Muscle of leg (tissue), 11 donors: ENCODE measurements around the gene CLEC7A. TPM values are rescaled to one million over a fixed set of nuclear protein-coding genes. Genes with fewer than 3 reads are reported as not detected.

Experiments
- DNase-seq: peaks from one replicate; pipeline ENCODE4 v3.0.0; 2013
- H3K27ac ChIP-seq: one replicate; pipeline ENCODE4 v1.5.1; 2013; ENCODE audit warnings: mild to moderate bottlenecking, low read length, control low read depth
- H3K27me3 ChIP-seq: one replicate; pipeline ENCODE4 v1.6.1; 2013; ENCODE audit warnings: low read length; ENCODE audit not compliant: control insufficient read depth, insufficient read depth
- H3K36me3 ChIP-seq: one replicate; pipeline ENCODE4 v1.6.1; 2013; ENCODE audit warnings: low read length; ENCODE audit not compliant: control insufficient read depth, insufficient read depth
- H3K4me1 ChIP-seq: one replicate; pipeline ENCODE4 v1.6.1; 2013; ENCODE audit warnings: low read length; ENCODE audit not compliant: control insufficient read depth, insufficient read depth
- H3K4me3 ChIP-seq: one replicate; pipeline ENCODE4 v1.5.1; 2013; ENCODE audit warnings: low read length, control low read depth
- H3K9me3 ChIP-seq: replicated peaks from 2 replicates; pipeline ENCODE4 v1.6.1; 2013; ENCODE audit warnings: low read depth, low read length; ENCODE audit not compliant: control insufficient read depth
- WGBS: methylation state at CpG from one replicate; pipeline ENCODE4 v1.1.5; 2013; ENCODE audit warnings: missing lambda C conversion rate; ENCODE audit not compliant: insufficient coverage; 5-methylcytosine and 5-hydroxymethylcytosine counted together
- polyA plus RNA-seq, 8 donors: library from polyadenylated mRNA; unstranded; fragments of 120-200 nt; gene quantifications; one replicate each; pipeline versions ENCODE4 v1.2.1 to v1.2.3, GENCODE V29; 2013; ENCODE audit warnings: inconsistent platforms in 1 of 8, low replicate concordance in 1 of 8; ENCODE audit not compliant: insufficient read length in 8 of 8, insufficient read depth in 1 of 8
- total RNA-seq: library from RNA; stranded (reverse); fragments of 120-200 nt; gene quantifications from one replicate; pipeline ENCODE4 v1.2.4, GENCODE V29; 2013

The CLEC7A gene
- total and polyA plus RNA-seq, 9 donors, result 0.71 to 2.2 (median 1.2) TPM

- DNase-seq, result no peak
- H3K4me3 ChIP-seq, result no peak overlapping the region
- no peaks in the 10 kb centered on the region for H3K36me3 ChIP-seq
- no peaks in the 10 kb centered on the region for H3K9me3 ChIP-seq
- no peaks in the 10 kb centered on the region for H3K27me3 ChIP-seq
- no peaks in the 10 kb centered on the region for H3K4me1 ChIP-seq
- H3K27ac ChIP-seq, result no peak overlapping the region
Observed at GRCh38 chr12:10075451-10075850, 54.5 kb downstream of the CLEC7A start.

GRCh38 chr12:10073261-10073660 lies 56.7 kb downstream of the CLEC7A start:
- Histone ChIP-seq H3K4me1 (no peaks in the 10 kb centered on the region), H3K36me3 (no peaks in the 10 kb centered on the region), H3K27ac (no peak overlapping the region), H3K4me3 (no peak overlapping the region), H3K27me3 (no peaks in the 10 kb centered on the region), H3K9me3 (no peaks in the 10 kb centered on the region)
- 83% methylated on average over 3 of the region's 5 CpGs for WGBS
- no peak for DNase-seq

- peak; percentile 46 for DNase-seq
- Histone ChIP-seq H3K27me3 (no peaks in the 10 kb centered on the region), H3K27ac (no peak overlapping the region), H3K4me3 (no peak overlapping the region), H3K4me1 (no peaks in the 10 kb centered on the region), H3K9me3 (no peaks in the 10 kb centered on the region), H3K36me3 (no peaks in the 10 kb centered on the region)
- WGBS, result 33% methylated on average over 1 of the region's 2 CpGs
Observed at GRCh38 chr12:10072131-10072530, 57.9 kb downstream of the CLEC7A start.

GRCh38 chr12:10070380-10070779 lies 59.6 kb downstream of the CLEC7A start:
- no peaks in the 10 kb centered on the region for H3K36me3 ChIP-seq
- WGBS, result 82% methylated on average over 3 of the region's 4 CpGs
- no peak overlapping the region for H3K27ac ChIP-seq

GRCh38 chr12:10069976-10070375 lies 60.0 kb downstream of the CLEC7A start:
- Histone ChIP-seq H3K9me3 (no peaks in the 10 kb centered on the region), H3K4me1 (no peaks in the 10 kb centered on the region), H3K4me3 (no peak overlapping the region), H3K27me3 (no peaks in the 10 kb centered on the region), H3K36me3 (no peaks in the 10 kb centered on the region), H3K27ac (no peak overlapping the region)
- DNase-seq, result no peak
- 24% methylated on average over 3 of the region's 3 CpGs for WGBS

More at GRCh38 chr12:10070380-10070779, 59.6 kb downstream of the CLEC7A start:
- no peak overlapping the region for H3K4me3 ChIP-seq
- no peaks in the 10 kb centered on the region for H3K4me1 ChIP-seq
- H3K27me3 ChIP-seq, result no peaks in the 10 kb centered on the region
- no peaks in the 10 kb centered on the region for H3K9me3 ChIP-seq
- DNase-seq, result no peak

- DNase-seq, result peak; percentile 39
- Histone ChIP-seq H3K4me3 (no peak overlapping the region), H3K9me3 (no peaks in the 10 kb centered on the region), H3K27me3 (no peaks in the 10 kb centered on the region), H3K27ac (peak overlapping the region; percentile 75), H3K4me1 (no peaks in the 10 kb centered on the region), H3K36me3 (no peaks in the 10 kb centered on the region)
- 19% methylated on average over 3 of the region's 4 CpGs for WGBS
Observed at GRCh38 chr12:10069099-10069498, 60.9 kb downstream of the CLEC7A start.

- DNase-seq, result peak; percentile 62
- peak overlapping the region; percentile 75 for H3K27ac ChIP-seq
- no CpG with 5 or more reads among the region's 1 CpG for WGBS
Observed at GRCh38 chr12:10068644-10069043, 61.4 kb downstream of the CLEC7A start.

GRCh38 chr12:10067942-10068341 lies 62.1 kb downstream of the CLEC7A start:
- H3K27me3 ChIP-seq, result no peaks in the 10 kb centered on the region
- no peaks in the 10 kb centered on the region for H3K9me3 ChIP-seq
- no peaks in the 10 kb centered on the region for H3K4me1 ChIP-seq
- no CpG with 5 or more reads among the region's 3 CpGs for WGBS
- H3K27ac ChIP-seq, result peak overlapping the region; percentile 75
- DNase-seq, result peak; percentile 59
- H3K4me3 ChIP-seq, result no peak overlapping the region
- H3K36me3 ChIP-seq, result no peaks in the 10 kb centered on the region

More at GRCh38 chr12:10068644-10069043, 61.4 kb downstream of the CLEC7A start:
- Histone ChIP-seq H3K27me3 (no peaks in the 10 kb centered on the region), H3K9me3 (no peaks in the 10 kb centered on the region), H3K4me3 (no peak overlapping the region), H3K4me1 (no peaks in the 10 kb centered on the region), H3K36me3 (no peaks in the 10 kb centered on the region)

- no peaks in the 10 kb centered on the region for H3K36me3 ChIP-seq
- DNase-seq, result peak; percentile 17
- no peaks in the 10 kb centered on the region for H3K4me1 ChIP-seq
- no peak overlapping the region for H3K4me3 ChIP-seq
- peak overlapping the region; percentile 75 for H3K27ac ChIP-seq
- H3K27me3 ChIP-seq, result no peaks in the 10 kb centered on the region
- WGBS, result no CpG with 5 or more reads among the region's 4 CpGs
- H3K9me3 ChIP-seq, result no peaks in the 10 kb centered on the region
Observed at GRCh38 chr12:10067264-10067663, 62.7 kb downstream of the CLEC7A start.
